K562 (cell line): ENCODE data around the gene FADS1. TPM values are rescaled to one million over a fixed set of nuclear protein-coding genes. Genes with fewer than 3 reads are reported as not detected.
A peak's percentile ranks its signal among the peaks of the same experiment; 100 is the strongest.

Experiments used
- ATAC-seq: fragments of 200-7000 bp; cut with Tn5 transposase; 3 replicates; pipeline ENCODE4 v1.9.1; 2020; ENCODE audit warnings: moderate library complexity
- BruUV-seq: library from RNA; stranded (reverse); fragments of 400-500 nt; replicated peaks from 2 replicates; lab custom pipeline; 2021; lab: Mats Ljungman, UMichigan
- CTCF ChIA-PET: fragments of 300-600 bp; formaldehyde crosslinking; extraction: SDS; loops from one replicate; lab custom pipeline; 2021; ENCODE audit warnings: low intra/inter-chr PET ratio; lab: Yijun Ruan, JAX
- POLR2A ChIA-PET: fragments of 300-600, 350-650 bp; sonication (Branson Sonifier 250); formaldehyde crosslinking; extraction: SDS; loops from one replicate; lab custom pipeline; 2021; ENCODE audit warnings: antibody characterized with exemption, inconsistent platforms; lab: Yijun Ruan, JAX
- DNase-seq, 4 experiments: peaks; one replicate each; pipeline versions ENCODE4 v3.0.0 to v3.0.0-alpha.2; 2011 to 2018; ENCODE audit warnings: low spot score in 3 of 4, mixed read lengths in 3 of 4; ENCODE audit errors: extremely low read depth in 1 of 4
- FAIRE-seq: peaks from 2 replicates; lab custom pipeline; 2011; peaks lifted over from hg19 to GRCh38; lab: Jason Lieb, UNC
- H2AFZ ChIP-seq: 2 replicates; pipeline ENCODE4 v1.6.0; 2011; ENCODE audit warnings: low read depth, low read length, control low read depth, inconsistent platforms
- H3K27ac ChIP-seq: fragments of 200-600 bp; 3 replicates; pipeline ENCODE4 v1.8.0; 2011; ENCODE audit warnings: low read depth, mild to moderate bottlenecking, control low read depth, inconsistent platforms, low read length, moderate library complexity, mixed read lengths; ENCODE audit errors: extremely low read depth
- H3K27me3 ChIP-seq, 2 experiments: fragments of 300-600 bp in 1 of 2; 2 replicates in 1 of 2; 3 replicates in 1 of 2; pipeline versions ENCODE4 v1.6.0 to v1.8.0; 2011; ENCODE audit warnings: inconsistent platforms in 2 of 2, low read length in 2 of 2, mild to moderate bottlenecking in 1 of 2, mixed read lengths in 1 of 2, moderate library complexity in 1 of 2; ENCODE audit not compliant: control insufficient read depth in 2 of 2, insufficient read depth in 2 of 2
- H3K36me3 ChIP-seq: fragments of 300-600 bp; 3 replicates; pipeline ENCODE4 v1.8.0; 2011; ENCODE audit warnings: mild to moderate bottlenecking, low read length, inconsistent platforms; ENCODE audit not compliant: control insufficient read depth, insufficient read depth
- H3K4me1 ChIP-seq, 2 experiments: fragments of 200-600 bp in 1 of 2; replicated peaks in 1 of 2; 2 replicates in 1 of 2; 3 replicates in 1 of 2; pipeline versions ENCODE4 v1.5.1 to v1.8.0; 2011; ENCODE audit warnings: inconsistent platforms in 2 of 2, low read length in 2 of 2, mild to moderate bottlenecking in 1 of 2, mixed read lengths in 1 of 2, moderate library complexity in 1 of 2; ENCODE audit not compliant: control insufficient read depth in 2 of 2, insufficient read depth in 2 of 2
- H3K4me2 ChIP-seq: 2 replicates; pipeline ENCODE4 v1.6.1; 2011; ENCODE audit warnings: low read length, control low read depth, inconsistent platforms, mixed read lengths; ENCODE audit not compliant: insufficient read depth
- H3K4me3 ChIP-seq: fragments of 200-600 bp; sonication (generic), shearing (Covaris generic); 2 replicates; pipeline ENCODE4 v1.5.1; 2016; ENCODE audit warnings: control low read depth, inconsistent platforms
- H3K79me2 ChIP-seq: fragments of 200-600 bp; 3 replicates; pipeline ENCODE4 v1.8.0; 2011; ENCODE audit warnings: low read length, inconsistent platforms; ENCODE audit not compliant: control insufficient read depth, insufficient read depth
- H3K9ac ChIP-seq, 2 experiments: 2 replicates each; pipeline versions ENCODE4 v1.6.0 to v1.6.1; 2011; ENCODE audit warnings: low read depth in 2 of 2, low read length in 2 of 2, control low read depth in 1 of 2, inconsistent platforms in 1 of 2, mild to moderate bottlenecking in 1 of 2, mixed read lengths in 1 of 2; ENCODE audit not compliant: insufficient read depth in 1 of 2
- H3K9me1 ChIP-seq: one replicate; pipeline ENCODE4 v1.6.0; 2011; ENCODE audit warnings: inconsistent platforms, mild to moderate bottlenecking, low read length, moderate library complexity; ENCODE audit not compliant: control insufficient read depth, insufficient read depth
- H3K9me3 ChIP-seq: replicated peaks from 2 replicates; pipeline ENCODE4 v1.5.1; 2011; ENCODE audit warnings: low read depth, low read length, inconsistent platforms; ENCODE audit not compliant: control insufficient read depth, insufficient read depth
- H4K20me1 ChIP-seq: replicated peaks from 2 replicates; pipeline ENCODE4 v1.6.1; 2011; ENCODE audit warnings: low read length, inconsistent platforms, mixed read lengths; ENCODE audit not compliant: control insufficient read depth, insufficient read depth
- CHD4 ChIP-seq: fragments of 200-600 bp; sonication (generic); IDR thresholded peaks from 3 replicates; pipeline ENCODE4 v1.6.1; 2012; ENCODE audit warnings: low read depth, mild to moderate bottlenecking, mixed read lengths, low read length, inconsistent platforms; ENCODE audit not compliant: insufficient read depth, insufficient replicate concordance, poor library complexity, severe bottlenecking
- CTCFL ChIP-seq: IDR thresholded peaks from 2 replicates; pipeline ENCODE4 v1.6.1; 2011; ENCODE audit warnings: borderline replicate concordance, low read depth, mild to moderate bottlenecking, moderate library complexity, low read length; ENCODE audit not compliant: insufficient read depth, poor library complexity, severe bottlenecking
- ERF ChIP-seq: fragments of 450-650 bp; formaldehyde crosslinking; IDR thresholded peaks from 2 replicates; pipeline ENCODE4 v1.4.0; 2020; ENCODE audit warnings: mild to moderate bottlenecking, mixed read lengths
- MBD1 ChIP-seq: fragments of 250-450 bp; sonication (Bioruptor Pico); IDR thresholded peaks from 2 replicates; pipeline ENCODE4 v1.8.0; 2022; ENCODE audit warnings: inconsistent platforms
- RBFOX2 ChIP-seq: fragments of 200-400 bp; formaldehyde crosslinking; IDR thresholded peaks from 2 replicates; pipeline ENCODE4 v1.6.1; 2017; ENCODE audit warnings: low read depth, mild to moderate bottlenecking, low read length, moderate library complexity
- ZFP30 ChIP-seq: fragments of 250-450 bp; sonication (Bioruptor Pico); IDR thresholded peaks from 2 replicates; pipeline ENCODE4 v1.8.0; 2022; ENCODE audit warnings: moderate library complexity, mild to moderate bottlenecking, inconsistent platforms, borderline replicate concordance
- ZNF57 ChIP-seq: fragments of 450-650 bp; formaldehyde crosslinking; IDR thresholded peaks from 2 replicates; pipeline ENCODE4 v1.4.0; 2020; ENCODE audit warnings: mild to moderate bottlenecking, moderate library complexity
- ZNF586 ChIP-seq: fragments of 450-650 bp; formaldehyde crosslinking; conservative IDR thresholded peaks from 2 replicates; pipeline ENCODE4 v1.4.0; 2020; ENCODE audit warnings: mild to moderate bottlenecking, moderate library complexity
- ZNF589 ChIP-seq: fragments of 200-800 bp; sonication (Bioruptor generic); IDR thresholded peaks from 2 replicates; pipeline ENCODE4 v1.6.1; 2016; ENCODE audit warnings: low read depth, missing genetic modification characterization, missing compliant biosample characterization
- ZNF592 ChIP-seq: fragments of 450-650 bp; IDR thresholded peaks from 2 replicates; pipeline ENCODE4 v1.6.1; 2017; ENCODE audit warnings: antibody characterized with exemption, mild to moderate bottlenecking
- WGBS: fragments of 100-300 bp; shearing (Covaris generic); methylation state at CpG from one replicate; pipeline ENCODE4 v1.1.6; 2016; ENCODE audit warnings: low coverage, mixed read lengths; ENCODE audit not compliant: insufficient coverage; ENCODE audit errors: missing lambda C conversion rate; 5-methylcytosine and 5-hydroxymethylcytosine counted together
- in situ Hi-C: fragments of 300-500 bp; cut with MboI; formaldehyde crosslinking; loops from 4 replicates; pipeline ENCODE4 v1.15.0; 2018; ENCODE audit warnings: inconsistent platforms, mixed read lengths
- intact Hi-C: fragments of 100-400 bp; cut with micrococcal nuclease; formaldehyde crosslinking; loops from 2 replicates; pipeline ENCODE4 v1.14.2; 2022
- polyA plus RNA-seq, 8 experiments: library from polyadenylated mRNA; depleted of rRNA in 4 of 8; stranded (reverse) in 5 of 8; unstranded in 3 of 8; fragments of >200 nt; fragmentation: Nextera tagmentation in 2 of 8; fragmentation: Illumina TruSeq in 1 of 8; extraction: Ambion mirVana in 2 of 8; extraction: Trizol in 1 of 8; gene quantifications; 2 replicates each; pipeline versions ENCODE4 v1.2.1 to v1.2.3, GENCODE V29; 2011 to 2014; ENCODE audit warnings: inconsistent platforms in 1 of 8, missing spikeins in 1 of 8
- total RNA-seq, 7 experiments: library from RNA; depleted of rRNA in 6 of 7; stranded (reverse); fragments of >200 nt in 6 of 7; fragmentation: Illumina TruSeq in 2 of 7; extraction: Trizol in 2 of 7; gene quantifications; 2 replicates each; pipeline versions ENCODE4 v1.2.1 to v1.2.3, GENCODE V29; 2011 to 2021; ENCODE audit warnings: low replicate concordance in 1 of 7

The FADS1 gene
- total and polyA plus RNA-seq, 9 of the 15 experiments (the other 6 are each of a cell fraction or from before 2014, with no cell fraction given) = 110 to 864 (median 364) TPM

GRCh38 chr11:61838501-61838900 is 21.7 kb upstream of the FADS1 start (continued):
- TF ChIP-seq CTCFL = no peak
- no peak for TF ChIP-seq ZFP30 (CRISPR knock-in tag)
- TF ChIP-seq CHD4 = no peak

- WGBS = 80% methylated on average over 13 of the region's 15 CpGs
- TF ChIP-seq ZNF592 (peak; percentile 37; the same call in 1 of the 2 replicates), ZNF589 (CRISPR knock-in tag) (no peak), ZNF586 (CRISPR knock-in tag) (0 out of 2 replicates have a peak, but pooled peaks have one; percentile 26), RBFOX2 (0 out of 2 replicates have a peak, but pooled peaks have one; percentile 28), ZNF57 (CRISPR knock-in tag) (no peak), ERF (CRISPR knock-in tag) (0 out of 2 replicates have a peak, but pooled peaks have one; percentile 52), MBD1 (CRISPR knock-in tag) (no peak)
Measured at GRCh38 chr11:61837411-61838005, 20.7 kb upstream of the FADS1 start.

More at GRCh38 chr11:61837411-61838005, 20.7 kb upstream of the FADS1 start:
- DNase-seq (no peak), FAIRE-seq (no peak), ATAC-seq (no peak)
- Histone ChIP-seq H3K4me2 (no peak overlapping the region), H3K27ac (peak overlapping the region; percentile 100), H4K20me1 (no peaks in the 10 kb centered on the region), H3K4me3 (no peak overlapping the region), H3K9ac (peak overlapping the region; percentile 86 to 87), H2AFZ (peak overlapping the region; percentile 9; the same call in 1 of the 2 replicates), H3K36me3 (peaks cover 16% of the 10 kb centered on the region), H3K9me1 (peaks cover 15% of the 10 kb centered on the region), H3K9me3 (no peaks in the 10 kb centered on the region), H3K4me1 (peaks cover 75 to 81% of the 10 kb centered on the region in 2 experiments), H3K27me3 (no peaks in the 10 kb centered on the region), H3K79me2 (peaks cover 36% of the 10 kb centered on the region; the same call in 2 of the 3 replicates)
- in situ Hi-C loops (no loop called here), intact Hi-C loops (no loop called here)
- ChIA-PET POLR2A (interaction anchor here (1.0 kb wide), 1 partner anchor 287 kb away, joined by 4 read pairs; no protein-coding TSS in a partner anchor), CTCF (no interaction called here)
- no TSS peak for BruUV-seq
